HG02884 (cell line): ENCODE measurements around the gene PPP1R1C.
"Not testable (repeated sequence)": the region's sequence is repeated elsewhere in the genome, so short reads cannot be mapped to it uniquely, and the experiment has no call there.

Experiments
- ATAC-seq: cut with Tn5 transposase; IDR thresholded peaks from one replicate; pipeline ENCODE4 v1.9.1; 2021; ENCODE audit warnings: mild to moderate bottlenecking, moderate library complexity; ENCODE audit not compliant: unreplicated experiment

PPP1R1C gene

GRCh38 chr2:182006595-182007341 is 21.1 kb downstream of the PPP1R1C start:
- no peak for ATAC-seq

- ATAC-seq = no peak
Observed at GRCh38 chr2:182014284-182014683, 28.6 kb downstream of the PPP1R1C start.

- ATAC-seq = no peak
Observed at GRCh38 chr2:182015334-182016109, 29.9 kb downstream of the PPP1R1C start.

- no peak for ATAC-seq
Observed at GRCh38 chr2:182018218-182018617, 32.6 kb downstream of the PPP1R1C start.

- ATAC-seq = no peak
Observed at GRCh38 chr2:182019731-182020130, 34.1 kb downstream of the PPP1R1C start.

- peak; percentile 67 for ATAC-seq
Observed at GRCh38 chr2:182020286-182021070, 34.8 kb downstream of the PPP1R1C start.

GRCh38 chr2:182023235-182023634 is 37.6 kb downstream of the PPP1R1C start:
- no peak for ATAC-seq

GRCh38 chr2:182030875-182031274 is 45.2 kb downstream of the PPP1R1C start:
- not testable (repeated sequence) for ATAC-seq

GRCh38 chr2:182031956-182032355 is 46.3 kb downstream of the PPP1R1C start:
- ATAC-seq = no peak

- no peak for ATAC-seq
Observed at GRCh38 chr2:182033449-182033848, 47.8 kb downstream of the PPP1R1C start.

- ATAC-seq = no peak
Observed at GRCh38 chr2:182038576-182038975, 52.9 kb downstream of the PPP1R1C start.

GRCh38 chr2:182043021-182043420 is 57.4 kb downstream of the PPP1R1C start:
- no peak for ATAC-seq

- no peak for ATAC-seq
Observed at GRCh38 chr2:182043861-182044260, 58.2 kb downstream of the PPP1R1C start.

- no peak for ATAC-seq
Observed at GRCh38 chr2:182047544-182047943, 61.9 kb downstream of the PPP1R1C start.

GRCh38 chr2:182048088-182048487 is 62.4 kb downstream of the PPP1R1C start:
- ATAC-seq = peak; percentile 80

GRCh38 chr2:182048621-182049020 is 63.0 kb downstream of the PPP1R1C start:
- ATAC-seq = no peak

GRCh38 chr2:182049372-182050148 is 63.9 kb downstream of the PPP1R1C start:
- no peak for ATAC-seq

GRCh38 chr2:182050333-182051135 is 64.9 kb downstream of the PPP1R1C start:
- no peak for ATAC-seq

- ATAC-seq = no peak
Observed at GRCh38 chr2:182055993-182056392, 70.3 kb downstream of the PPP1R1C start.

- no peak for ATAC-seq
Observed at GRCh38 chr2:182057002-182057401, 71.3 kb downstream of the PPP1R1C start.
